Dedifferentiated amniotic fluid mesenchymal stem cell (primary cell): ENCODE measurements around the gene MXD4.

ENCODE experiments used
- DNase-seq: peaks from one replicate; pipeline ENCODE4 v3.0.0-alpha.2; 2016; ENCODE audit errors: extremely low spot score

The MXD4 gene

GRCh38 chr4:2261853-2262144, at the start of gene MXD4:
MXD4 (minus strand) TSS chr4:2262109; CDS start chr4:2261980, 129 bp downstream.
- DNase-seq: no peak

GRCh38 chr4:2306773-2307410, 45.0 kb upstream of the MXD4 start:
- no peak for DNase-seq

- DNase-seq: no peak
These were observed 44.0 kb upstream of the MXD4 start for GRCh38 chr4:2305766-2306501.

GRCh38 chr4:2304877-2305561, 43.1 kb upstream of the MXD4 start:
- DNase-seq: no peak

- DNase-seq: no peak
These were observed 42.5 kb upstream of the MXD4 start for GRCh38 chr4:2304321-2304876.

- no peak for DNase-seq
These were observed 41.9 kb upstream of the MXD4 start for GRCh38 chr4:2303686-2304320.

- no peak for DNase-seq
These were observed 41.3 kb upstream of the MXD4 start for GRCh38 chr4:2303121-2303685.

GRCh38 chr4:2302387-2303119, 40.6 kb upstream of the MXD4 start:
- DNase-seq: no peak

- no peak for DNase-seq
These were observed 39.9 kb upstream of the MXD4 start for GRCh38 chr4:2301806-2302205.

GRCh38 chr4:2301225-2301642, 39.3 kb upstream of the MXD4 start:
- no peak for DNase-seq

- no peak for DNase-seq
These were observed 38.7 kb upstream of the MXD4 start for GRCh38 chr4:2300431-2301224.

GRCh38 chr4:2299794-2300193, 37.9 kb upstream of the MXD4 start:
- DNase-seq: no peak

- DNase-seq: no peak
These were observed 36.7 kb upstream of the MXD4 start for GRCh38 chr4:2298532-2298991.

- no peak for DNase-seq
These were observed 36.0 kb upstream of the MXD4 start for GRCh38 chr4:2297606-2298531.

- no peak for DNase-seq
These were observed 35.0 kb upstream of the MXD4 start for GRCh38 chr4:2296631-2297601.

GRCh38 chr4:2295900-2296442, 34.1 kb upstream of the MXD4 start:
- no peak for DNase-seq

GRCh38 chr4:2295500-2295899, 33.6 kb upstream of the MXD4 start:
- no peak for DNase-seq

GRCh38 chr4:2292646-2293108, 30.8 kb upstream of the MXD4 start:
- DNase-seq: peak; percentile 55
